Measurements from ENCODE around the gene ZNF205. TPM values are rescaled to one million over a fixed set of nuclear protein-coding genes. Genes with fewer than 3 reads are reported as not detected.

ZNF205 gene
- total and polyA plus RNA-seq, 2 donors (not counting 1 experiment from before 2014, with no cell fraction given) = not detected

- no peak for ATAC-seq (ENCODE audit: low read depth)
- no peaks in the 10 kb centered on the region for H3K27me3 Mint-ChIP-seq
- H3K4me3 Mint-ChIP-seq = no peak overlapping the region
- Histone ChIP-seq H3K4me3 (ENCODE audit: control extremely low read depth in 1 of 5, extremely low read depth in 1 of 5, insufficient read depth in 1 of 5, low read depth in 2 of 5, low read length in 4 of 5) (no peak overlapping the region), H2AFZ (ENCODE audit: insufficient read depth, low read depth, low read length, poor library complexity, severe bottlenecking) (no peak overlapping the region), H3K27me3 (replicated peaks in 1 of 4; ENCODE audit: control extremely low read depth in 1 of 4, control insufficient read depth in 3 of 4, insufficient read depth in 4 of 4, low read length in 3 of 4) (no peaks in the 10 kb centered on the region), H3K4me2 (replicated peaks; ENCODE audit: low read depth, low read length, poor library complexity, severe bottlenecking) (no peak overlapping the region), H3K9ac (ENCODE audit: low read length) (no peak overlapping the region), H3K9me3 (ENCODE audit: control extremely low read depth in 1 of 3, control insufficient read depth in 2 of 3, insufficient read depth in 1 of 3, low read length in 2 of 3) (peaks cover 0 to 9% (median 0%) of the 10 kb centered on the region in 3 donors), H4K20me1 (ENCODE audit: control insufficient read depth, insufficient read depth, low read length, poor library complexity, severe bottlenecking) (no peaks in the 10 kb centered on the region), H3K36me3 (replicated peaks in 1 of 2; ENCODE audit: control extremely low read depth in 1 of 2, control insufficient read depth in 1 of 2, extremely low read depth in 1 of 2, insufficient read depth in 2 of 2, low read length in 1 of 2) (peaks cover 0 to 3% of the 10 kb centered on the region in 2 experiments), H3K27ac (ENCODE audit: low read length in 2 of 2) (no peak overlapping the region), H3K4me1 (ENCODE audit: control insufficient read depth in 2 of 2, insufficient read depth in 2 of 2, low read length in 2 of 2) (peaks cover 22 to 35% of the 10 kb centered on the region in 2 donors), H3K79me2 (ENCODE audit: control insufficient read depth, insufficient read depth, low read length) (no peaks in the 10 kb centered on the region)
- no peak overlapping the region for H3K27ac Mint-ChIP-seq
- CTCF ChIA-PET = interaction anchor here (0.8 to 5.2 kb wide), 9 partner anchors 14 to 120 kb away, joined by 3 to 42 read pairs (median 4); partner anchors contain the start of gene ZNF213
- no peak for DNase-seq
- peaks cover 27% of the 10 kb centered on the region for H3K4me1 Mint-ChIP-seq
- intact Hi-C loops (cut with micrococcal nuclease) = no loop called here
- no peaks in the 10 kb centered on the region for H3K9me3 Mint-ChIP-seq (ENCODE audit: insufficient read depth)
- POLR2A ChIA-PET = interaction anchor here (1.4 to 3.8 kb wide), 2 partner anchors 11 to 12 kb away, joined by 7 to 31 read pairs; partner anchors contain the start of gene ZNF213
- 98% methylated on average over 5 of the region's 5 CpGs for WGBS (ENCODE audit: insufficient coverage)
- no peak for TF ChIP-seq CTCF (IDR thresholded peaks at IDR 0.05)
- no peak for TF ChIP-seq EZH2 (IDR thresholded peaks at IDR 0.05; ENCODE audit: borderline replicate concordance, insufficient read depth, low read depth, low read length, poor library complexity, severe bottlenecking)
Measured at GRCh38 chr16:3147757-3148104, 35.3 kb downstream of the ZNF205 start.

- H3K4me2 ChIP-seq (replicated peaks; ENCODE audit: low read depth, low read length, poor library complexity, severe bottlenecking) = peak overlapping the region; percentile 92
- POLR2A ChIA-PET = interaction anchor here (1.4 to 3.8 kb wide), 3 partner anchors 10 to 13 kb away, joined by 7 to 31 read pairs (median 27); partner anchors contain the start of gene ZNF213
- intact Hi-C loops (cut with micrococcal nuclease) = no loop called here
- H3K79me2 ChIP-seq (ENCODE audit: control insufficient read depth, insufficient read depth, low read length) = no peaks in the 10 kb centered on the region
- H3K9ac ChIP-seq (ENCODE audit: low read length) = no peak overlapping the region
- CTCF ChIA-PET = interaction anchor here (0.8 to 5.2 kb wide), 12 partner anchors 11 to 121 kb away, joined by 3 to 42 read pairs (median 4); partner anchors contain the start of gene ZNF213
- ATAC-seq (ENCODE audit: low read depth) (no peak), DNase-seq (no peak)
- no peaks in the 10 kb centered on the region for H4K20me1 ChIP-seq (ENCODE audit: control insufficient read depth, insufficient read depth, low read length, poor library complexity, severe bottlenecking)
- Mint-ChIP-seq H3K27ac (no peak overlapping the region), H3K4me1 (peaks cover 28% of the 10 kb centered on the region), H3K9me3 (ENCODE audit: insufficient read depth) (no peaks in the 10 kb centered on the region), H3K27me3 (no peaks in the 10 kb centered on the region), H3K4me3 (peak overlapping the region; percentile 71)
- H3K4me3 ChIP-seq (ENCODE audit: control extremely low read depth in 1 of 5, extremely low read depth in 1 of 5, insufficient read depth in 1 of 5, low read depth in 2 of 5, low read length in 4 of 5) = no peak overlapping the region
- no peaks in the 10 kb centered on the region for H3K36me3 ChIP-seq (replicated peaks in 1 of 2; ENCODE audit: control extremely low read depth in 1 of 2, control insufficient read depth in 1 of 2, extremely low read depth in 1 of 2, insufficient read depth in 2 of 2, low read length in 1 of 2)
- H3K9me3 ChIP-seq (ENCODE audit: control extremely low read depth in 1 of 3, control insufficient read depth in 2 of 3, insufficient read depth in 1 of 3, low read length in 2 of 3) = peaks cover 0 to 12% (median 0%) of the 10 kb centered on the region in 3 donors
- peaks cover 22 to 37% of the 10 kb centered on the region in 2 donors for H3K4me1 ChIP-seq (ENCODE audit: control insufficient read depth in 2 of 2, insufficient read depth in 2 of 2, low read length in 2 of 2)
- no peak overlapping the region for H3K27ac ChIP-seq (ENCODE audit: low read length in 2 of 2)
- H2AFZ ChIP-seq (ENCODE audit: insufficient read depth, low read depth, low read length, poor library complexity, severe bottlenecking) = no peak overlapping the region
- 97% methylated on average over 11 of the region's 13 CpGs for WGBS (ENCODE audit: insufficient coverage)
- no peaks in the 10 kb centered on the region for H3K27me3 ChIP-seq (replicated peaks in 1 of 4; ENCODE audit: control extremely low read depth in 1 of 4, control insufficient read depth in 3 of 4, insufficient read depth in 4 of 4, low read length in 3 of 4)
- no peak for TF ChIP-seq CTCF (IDR thresholded peaks at IDR 0.05)
- no peak for TF ChIP-seq EZH2 (IDR thresholded peaks at IDR 0.05; ENCODE audit: borderline replicate concordance, insufficient read depth, low read depth, low read length, poor library complexity, severe bottlenecking)
Measured at GRCh38 chr16:3148256-3149192, 36.1 kb downstream of the ZNF205 start.

Data from B cell (primary cell).